Effector memory CD8-positive, alpha-beta T cell (primary cell): Measurements from ENCODE around the gene AHDC1.
"Not testable (repeated sequence)": the region's sequence is repeated elsewhere in the genome, so short reads cannot be mapped to it uniquely, and the experiment has no call there.

Experiments
- ATAC-seq: fragments of 150-1000 bp; cut with Tn5 transposase; replicated peaks from 2 replicates; pipeline ENCODE4 v1.10.0; 2021; ENCODE audit warnings: mild to moderate bottlenecking, moderate library complexity
- DNase-seq, 3 experiments: peaks; one replicate each; pipeline ENCODE4 v3.0.0; 2021
- H3K27ac Mint-ChIP-seq, 2 donors: one replicate each; pipeline ENCODE4 v1.8.0; 2022; ENCODE audit warnings: mild to moderate bottlenecking in 2 of 2, mixed read lengths in 2 of 2, moderate library complexity in 2 of 2
- H3K27me3 Mint-ChIP-seq, 2 donors: one replicate each; pipeline ENCODE4 v1.8.0; 2022; ENCODE audit warnings: mixed read lengths in 2 of 2
- H3K36me3 Mint-ChIP-seq: one replicate; pipeline ENCODE4 v1.8.0; 2022; ENCODE audit warnings: mild to moderate bottlenecking, moderate library complexity, mixed read lengths; ENCODE audit not compliant: insufficient read depth
- H3K4me1 Mint-ChIP-seq, 2 donors: one replicate each; pipeline ENCODE4 v1.8.0; 2022; ENCODE audit warnings: low read depth in 2 of 2, mixed read lengths in 2 of 2
- H3K4me3 Mint-ChIP-seq, 2 donors: one replicate each; pipeline ENCODE4 v1.8.0; 2022; ENCODE audit warnings: mild to moderate bottlenecking in 2 of 2, mixed read lengths in 2 of 2, moderate library complexity in 2 of 2
- H3K9me3 Mint-ChIP-seq, 2 donors: one replicate each; pipeline ENCODE4 v1.8.0; 2022; ENCODE audit warnings: mixed read lengths in 2 of 2

The AHDC1 gene

GRCh38 chr1:27638805-27639204 lies 34.9 kb upstream of the AHDC1 start:
- Mint-ChIP-seq H3K36me3 (peaks cover 18% of the 10 kb centered on the region), H3K27me3 (no peaks in the 10 kb centered on the region), H3K9me3 (no peaks in the 10 kb centered on the region), H3K4me3 (no peak overlapping the region), H3K27ac (peak overlapping the region in 1 of 2 donors; percentile 30), H3K4me1 (peaks cover 25 to 27% of the 10 kb centered on the region in 2 donors)
- DNase-seq, result no peak
- ATAC-seq, result no peak

GRCh38 chr1:27638047-27638734 lies 34.2 kb upstream of the AHDC1 start:
- no peaks in the 10 kb centered on the region for H3K9me3 Mint-ChIP-seq
- no peak overlapping the region for H3K4me3 Mint-ChIP-seq
- H3K4me1 Mint-ChIP-seq, result peaks cover 26 to 28% of the 10 kb centered on the region in 2 donors
- H3K27me3 Mint-ChIP-seq, result no peaks in the 10 kb centered on the region
- no peak for ATAC-seq
- H3K27ac Mint-ChIP-seq, result peak overlapping the region in 1 of 2 donors; percentile 30
- DNase-seq, result no peak
- H3K36me3 Mint-ChIP-seq, result peaks cover 18% of the 10 kb centered on the region

- H3K27me3 Mint-ChIP-seq, result no peaks in the 10 kb centered on the region
- peaks cover 21% of the 10 kb centered on the region for H3K36me3 Mint-ChIP-seq
- H3K9me3 Mint-ChIP-seq, result no peaks in the 10 kb centered on the region
- peak overlapping the region; percentile 51 to 53 for H3K4me3 Mint-ChIP-seq
- no peak for DNase-seq
- peak overlapping the region; percentile 79 to 95 for H3K27ac Mint-ChIP-seq
- H3K4me1 Mint-ChIP-seq, result peaks cover 51 to 53% of the 10 kb centered on the region in 2 donors
- ATAC-seq, result no peak
Observed at GRCh38 chr1:27635396-27636142, 31.6 kb upstream of the AHDC1 start.

GRCh38 chr1:27634985-27635367 lies 31.0 kb upstream of the AHDC1 start, which contains the start of gene FGR:
Gene FGR, minus strand, starts transcription at chr1:27635185. Its CDS starts 11,269 bp downstream, at chr1:27623916.
- peaks cover 21% of the 10 kb centered on the region for H3K36me3 Mint-ChIP-seq
- DNase-seq (no peak), ATAC-seq (no peak)
- H3K27me3 Mint-ChIP-seq, result no peaks in the 10 kb centered on the region
- H3K9me3 Mint-ChIP-seq, result no peaks in the 10 kb centered on the region
- H3K4me3 Mint-ChIP-seq, result peak within 1 kb of the TSS; percentile 78 to 79
- peaks cover 51 to 53% of the 10 kb centered on the region in 2 donors for H3K4me1 Mint-ChIP-seq
- peak within 1 kb of the TSS; percentile 87 to 95 for H3K27ac Mint-ChIP-seq

- peak overlapping the region; percentile 78 to 79 for H3K4me3 Mint-ChIP-seq
- peaks cover 51 to 57% of the 10 kb centered on the region in 2 donors for H3K4me1 Mint-ChIP-seq
- ATAC-seq (peak; percentile 67), DNase-seq (peak in 1 of 3 experiments; percentile 48)
- no peaks in the 10 kb centered on the region for H3K27me3 Mint-ChIP-seq
- no peaks in the 10 kb centered on the region for H3K9me3 Mint-ChIP-seq
- peaks cover 21% of the 10 kb centered on the region for H3K36me3 Mint-ChIP-seq
- peak overlapping the region; percentile 87 to 95 for H3K27ac Mint-ChIP-seq
Observed at GRCh38 chr1:27634177-27634984, 30.4 kb upstream of the AHDC1 start.

GRCh38 chr1:27633640-27634176 lies 29.8 kb upstream of the AHDC1 start:
- H3K27me3 Mint-ChIP-seq, result no peaks in the 10 kb centered on the region
- H3K9me3 Mint-ChIP-seq, result no peaks in the 10 kb centered on the region
- peak overlapping the region; percentile 91 to 95 for H3K27ac Mint-ChIP-seq
- peak overlapping the region; percentile 64 to 78 for H3K4me3 Mint-ChIP-seq
- DNase-seq (no peak), ATAC-seq (no peak)
- peaks cover 55 to 60% of the 10 kb centered on the region in 2 donors for H3K4me1 Mint-ChIP-seq
- H3K36me3 Mint-ChIP-seq, result peaks cover 21% of the 10 kb centered on the region

- no peak for ATAC-seq
- H3K36me3 Mint-ChIP-seq, result peaks cover 21% of the 10 kb centered on the region
- no peak for DNase-seq
- peak overlapping the region; percentile 91 to 95 for H3K27ac Mint-ChIP-seq
- H3K4me1 Mint-ChIP-seq, result peaks cover 57 to 63% of the 10 kb centered on the region in 2 donors
- H3K27me3 Mint-ChIP-seq, result no peaks in the 10 kb centered on the region
- H3K9me3 Mint-ChIP-seq, result no peaks in the 10 kb centered on the region
- peak overlapping the region; percentile 64 to 78 for H3K4me3 Mint-ChIP-seq
Observed at GRCh38 chr1:27633298-27633610, 29.3 kb upstream of the AHDC1 start.

GRCh38 chr1:27632387-27633297 lies 28.7 kb upstream of the AHDC1 start:
- Mint-ChIP-seq H3K4me1 (peaks cover 57 to 58% of the 10 kb centered on the region in 2 donors), H3K9me3 (no peaks in the 10 kb centered on the region), H3K27ac (peak overlapping the region; percentile 91 to 95), H3K27me3 (no peaks in the 10 kb centered on the region), H3K4me3 (peak overlapping the region; percentile 64 to 78), H3K36me3 (peaks cover 21% of the 10 kb centered on the region)
- no peak for DNase-seq
- ATAC-seq, result peak; percentile 54

GRCh38 chr1:27630859-27631491 lies 27.0 kb upstream of the AHDC1 start:
- Mint-ChIP-seq H3K4me3 (peak overlapping the region in 1 of 2 donors; percentile 64), H3K27ac (peak overlapping the region; percentile 91 to 95)

GRCh38 chr1:27628712-27629111 lies 24.8 kb upstream of the AHDC1 start:
- peak overlapping the region; percentile 6 to 66 for H3K27ac Mint-ChIP-seq
- H3K4me3 Mint-ChIP-seq, result peak overlapping the region; percentile 3 to 6
- peaks cover 6% of the 10 kb centered on the region for H3K36me3 Mint-ChIP-seq
- no peaks in the 10 kb centered on the region for H3K27me3 Mint-ChIP-seq
- H3K4me1 Mint-ChIP-seq, result peaks cover 54 to 60% of the 10 kb centered on the region in 2 donors
- no peak for ATAC-seq
- no peaks in the 10 kb centered on the region for H3K9me3 Mint-ChIP-seq
- DNase-seq, result no peak

More at GRCh38 chr1:27630859-27631491, 27.0 kb upstream of the AHDC1 start:
- peaks cover 14% of the 10 kb centered on the region for H3K36me3 Mint-ChIP-seq
- H3K27me3 Mint-ChIP-seq, result no peaks in the 10 kb centered on the region
- no peaks in the 10 kb centered on the region for H3K9me3 Mint-ChIP-seq
- DNase-seq (no peak), ATAC-seq (no peak)
- H3K4me1 Mint-ChIP-seq, result peaks cover 61 to 65% of the 10 kb centered on the region in 2 donors

- peak overlapping the region in 1 of 2 donors; percentile 6 for H3K4me3 Mint-ChIP-seq
- not testable (repeated sequence) for DNase-seq, H3K27ac Mint-ChIP-seq, ATAC-seq, H3K9me3 Mint-ChIP-seq, H3K27me3 Mint-ChIP-seq
- peaks cover 51 to 57% of the 10 kb centered on the region in 2 donors for H3K4me1 Mint-ChIP-seq
- H3K36me3 Mint-ChIP-seq, result peaks cover 13% of the 10 kb centered on the region
Observed at GRCh38 chr1:27627733-27628132, 23.8 kb upstream of the AHDC1 start.

- Mint-ChIP-seq H3K27me3 (no peaks in the 10 kb centered on the region), H3K4me1 (peaks cover 45 to 50% of the 10 kb centered on the region in 2 donors), H3K27ac (no peak overlapping the region), H3K4me3 (no peak overlapping the region), H3K36me3 (peaks cover 12% of the 10 kb centered on the region), H3K9me3 (no peaks in the 10 kb centered on the region)
- no peak for DNase-seq
- peak; percentile 46 for ATAC-seq
Observed at GRCh38 chr1:27627061-27627460, 23.1 kb upstream of the AHDC1 start.
